Cerebellar cortex (tissue), 1 donor: Measurements from ENCODE around the gene HSH2D.

Source experiments
- DNase-seq: peaks from one replicate; pipeline ENCODE4 v3.0.0-alpha.2; 2015; ENCODE audit warnings: low spot score

The HSH2D gene

DNA sequence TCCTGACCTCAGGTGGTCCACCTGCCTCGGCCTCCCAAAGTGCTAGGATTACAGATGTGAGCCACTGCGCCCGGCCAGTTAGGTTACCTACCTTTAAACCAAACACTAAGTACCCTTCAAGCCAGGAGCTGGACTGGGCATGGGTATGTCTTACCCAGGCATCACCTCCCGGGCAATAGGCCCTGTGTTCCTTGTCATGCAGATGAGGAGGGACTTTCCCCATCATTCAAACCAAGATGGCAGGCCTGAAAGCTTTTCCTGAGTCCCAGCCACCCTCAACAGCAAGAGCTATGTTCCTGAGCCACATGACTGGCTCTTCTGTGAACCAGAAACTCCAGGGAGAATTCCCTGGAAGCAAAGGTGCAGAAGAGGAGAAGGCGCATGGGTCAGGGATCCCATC lies 22.3 kb upstream of the HSH2D start:
- DNase-seq = no peak

DNA sequence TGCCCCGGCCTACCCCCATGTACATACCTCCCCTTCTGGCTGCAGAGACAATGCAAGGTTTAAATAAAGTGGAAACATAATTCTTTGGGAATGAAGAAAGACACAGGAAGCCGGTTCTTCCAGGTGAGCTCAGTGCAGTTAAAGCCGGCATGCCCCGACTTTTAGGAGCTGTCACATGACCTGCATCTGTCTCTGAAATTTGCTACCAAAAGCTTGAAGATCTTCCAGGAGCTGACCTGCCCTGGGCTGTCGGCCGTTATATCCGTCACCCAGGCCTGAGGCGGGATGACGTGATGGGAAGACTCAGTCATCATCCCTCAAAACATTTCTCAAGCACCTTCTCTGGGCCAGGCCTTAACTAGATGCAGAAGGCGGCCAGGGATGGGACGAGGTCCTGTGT lies 21.5 kb upstream of the HSH2D start:
- no peak for DNase-seq

GRCh38 chr19:16124953-16125352 lies 18.5 kb upstream of the HSH2D start:
- no peak for DNase-seq

DNA sequence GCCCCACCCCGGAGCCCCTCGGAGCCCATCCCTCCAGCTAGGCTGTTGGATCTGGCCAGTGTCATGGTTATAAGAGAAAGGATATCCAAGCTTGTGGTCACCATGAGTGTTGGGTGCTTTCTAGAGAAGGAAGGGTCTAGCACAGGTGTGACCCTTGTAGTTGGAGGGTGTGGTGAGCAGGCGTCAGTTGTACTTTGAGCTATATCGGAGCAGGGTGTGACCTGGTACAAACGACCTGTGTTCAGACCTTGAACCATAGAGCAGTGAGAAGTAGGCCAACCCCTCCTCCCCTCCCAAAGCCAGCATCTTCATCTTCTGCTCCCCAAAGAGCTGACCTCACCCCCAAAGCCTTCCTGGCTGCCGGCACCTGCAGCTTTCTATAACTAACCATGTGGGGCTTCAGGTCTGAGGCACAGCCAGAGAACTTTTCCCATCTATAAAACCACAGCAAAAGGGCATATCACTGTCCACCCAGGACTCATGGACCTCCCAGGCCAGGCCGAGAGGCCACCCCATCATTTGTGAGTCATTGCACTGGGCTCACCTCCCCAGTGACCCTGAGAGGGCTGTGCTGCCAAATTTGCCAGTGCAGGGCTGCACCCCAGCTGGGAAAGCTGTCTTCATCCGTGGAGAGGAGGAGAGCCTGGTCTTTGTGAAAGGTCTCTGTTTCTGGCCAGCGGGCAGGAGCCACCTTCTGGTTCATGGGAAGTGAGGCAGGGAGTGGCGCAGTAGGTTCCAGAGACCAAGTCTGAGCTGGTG lies 17.6 kb upstream of the HSH2D start:
- DNase-seq = no peak

DNA sequence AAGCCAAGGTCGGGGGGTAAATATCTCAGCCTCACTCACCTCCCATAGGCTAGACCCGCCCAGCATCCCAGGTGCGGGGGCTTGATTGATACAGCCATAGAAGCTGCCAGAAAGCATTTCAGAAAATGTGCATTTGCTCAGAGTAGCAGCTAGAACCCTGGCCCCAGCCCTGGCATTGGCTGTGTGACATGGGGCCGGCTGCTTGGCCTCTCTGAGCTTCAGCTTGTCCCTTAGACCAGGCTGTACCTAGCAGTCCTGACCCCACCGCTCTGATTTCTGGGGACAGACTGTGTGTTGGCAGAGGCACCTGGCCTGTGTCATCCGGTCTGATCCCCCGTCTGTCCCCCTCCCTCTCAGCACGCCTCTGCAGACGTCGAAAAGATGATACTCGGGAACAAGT lies 16.4 kb upstream of the HSH2D start:
- DNase-seq = no peak

DNA sequence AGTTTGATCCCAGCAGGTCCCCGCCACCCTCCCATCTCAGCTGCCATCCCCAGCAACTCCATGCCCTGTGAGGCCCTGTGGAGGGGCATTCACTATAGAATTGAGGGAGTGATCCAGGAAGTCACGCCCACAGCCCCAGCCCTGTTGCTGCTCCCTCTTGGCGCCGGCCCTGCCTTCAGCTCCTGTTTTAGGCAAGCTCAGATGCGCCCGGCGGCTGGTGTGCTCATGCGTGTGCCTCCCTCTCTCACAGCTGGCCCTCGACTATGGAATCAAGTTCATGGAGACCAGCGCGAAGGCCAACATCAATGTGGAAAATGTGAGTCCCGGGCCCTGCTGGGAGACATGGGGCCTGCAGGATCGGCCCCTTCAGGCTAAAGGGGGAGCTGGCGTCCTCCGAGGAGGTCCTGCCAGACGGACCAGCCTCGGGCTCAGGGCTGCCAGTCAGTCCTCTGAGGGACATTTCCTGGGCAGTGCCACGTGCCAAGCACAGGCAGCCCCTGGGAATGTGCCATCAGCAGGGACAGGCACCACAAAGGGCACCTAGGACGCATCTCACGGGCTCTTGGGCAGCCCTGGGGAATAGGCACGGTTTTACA lies 15.6 kb upstream of the HSH2D start:
- DNase-seq = no peak

DNA sequence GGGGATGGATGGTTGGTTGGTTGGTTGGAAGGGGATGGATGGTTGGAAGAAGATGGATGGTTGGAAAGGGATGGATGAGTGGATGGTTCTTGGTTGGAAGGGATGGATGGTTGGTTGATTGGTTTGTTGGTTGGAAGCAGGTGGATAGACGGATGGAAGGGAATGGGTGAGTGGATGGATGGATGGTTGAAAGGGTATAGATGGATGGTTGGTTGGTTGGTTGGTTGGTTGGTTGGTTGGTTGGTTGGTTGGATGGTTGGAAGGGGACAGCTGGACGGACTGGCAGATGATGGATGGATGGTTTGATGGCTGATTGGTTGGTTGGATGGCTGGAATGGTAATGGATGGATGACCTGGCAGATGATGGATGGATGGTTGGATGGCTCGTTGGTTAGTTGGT lies 11.8 kb upstream of the HSH2D start:
- no peak for DNase-seq

DNA sequence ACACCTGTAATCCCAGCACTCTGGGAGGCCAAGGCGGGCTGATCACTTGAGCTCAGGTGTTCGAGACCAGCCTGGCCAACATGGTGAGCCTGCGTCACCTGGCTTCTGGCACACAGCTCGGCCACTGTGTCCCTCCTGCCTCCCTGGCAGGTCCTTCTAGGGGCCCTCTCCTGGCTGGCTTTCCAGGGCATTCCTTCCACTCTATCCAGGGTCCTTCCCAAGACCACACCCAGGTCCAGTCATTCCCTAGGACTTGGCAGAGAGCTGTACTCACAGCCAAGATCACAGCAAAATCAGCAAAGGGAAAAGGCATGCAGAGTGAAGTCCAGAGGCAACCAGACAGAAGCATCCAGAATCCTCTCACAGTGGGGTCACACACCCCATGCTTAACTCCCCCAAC lies 9.7 kb upstream of the HSH2D start:
- no peak for DNase-seq

- no peak for DNase-seq
These were observed 9.0 kb upstream of the HSH2D start for GRCh38 chr19:16134510-16134909.

DNA sequence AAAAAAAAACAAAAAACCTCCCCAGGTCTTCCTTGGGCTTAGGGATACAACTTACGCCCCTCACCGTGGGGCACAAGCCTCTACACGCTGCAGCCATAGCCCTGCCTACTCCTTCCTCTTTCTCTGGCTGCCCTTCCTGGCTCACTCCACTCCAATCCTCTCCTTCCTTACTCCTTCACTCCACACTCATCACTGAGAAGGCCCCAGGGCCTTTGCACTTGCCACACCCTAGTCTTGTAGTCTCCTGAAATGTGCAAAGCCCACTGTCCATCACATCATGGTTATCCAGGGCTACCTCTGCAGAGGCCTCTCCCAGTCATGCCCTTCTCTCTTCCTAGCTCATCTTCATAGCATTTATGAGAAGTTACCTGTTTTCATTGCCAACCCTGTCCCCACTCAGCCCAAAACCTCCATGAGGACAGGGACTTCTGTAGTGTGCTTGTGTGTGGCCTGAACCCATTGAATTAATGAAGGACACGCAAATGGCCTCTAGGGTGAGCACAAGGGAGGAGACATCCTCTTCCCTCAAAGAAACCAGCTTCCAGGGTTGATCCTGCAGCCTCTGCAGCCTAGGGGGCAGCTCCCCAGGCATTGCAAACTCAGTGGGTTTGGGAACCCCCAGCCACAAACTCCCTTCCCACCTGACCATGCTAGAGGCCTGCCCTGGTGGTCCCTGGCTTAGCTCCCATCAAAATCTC lies 7.9 kb upstream of the HSH2D start:
- no peak for DNase-seq

GRCh38 chr19:16136185-16136999 lies 7.1 kb upstream of the HSH2D start:
- DNase-seq = no peak

GRCh38 chr19:16139752-16140151 lies 3.7 kb upstream of the HSH2D start:
- DNase-seq = no peak

GRCh38 chr19:16141043-16141442 lies 2.4 kb upstream of the HSH2D start:
- no peak for DNase-seq

GRCh38 chr19:16142032-16142580 lies 1.4 kb upstream of the HSH2D start:
- no peak for DNase-seq

GRCh38 chr19:16144216-16144581 lies 714 bp downstream of the HSH2D start:
- no peak for DNase-seq

GRCh38 chr19:16146112-16146511 lies 2.6 kb downstream of the HSH2D start:
- DNase-seq = no peak

DNA sequence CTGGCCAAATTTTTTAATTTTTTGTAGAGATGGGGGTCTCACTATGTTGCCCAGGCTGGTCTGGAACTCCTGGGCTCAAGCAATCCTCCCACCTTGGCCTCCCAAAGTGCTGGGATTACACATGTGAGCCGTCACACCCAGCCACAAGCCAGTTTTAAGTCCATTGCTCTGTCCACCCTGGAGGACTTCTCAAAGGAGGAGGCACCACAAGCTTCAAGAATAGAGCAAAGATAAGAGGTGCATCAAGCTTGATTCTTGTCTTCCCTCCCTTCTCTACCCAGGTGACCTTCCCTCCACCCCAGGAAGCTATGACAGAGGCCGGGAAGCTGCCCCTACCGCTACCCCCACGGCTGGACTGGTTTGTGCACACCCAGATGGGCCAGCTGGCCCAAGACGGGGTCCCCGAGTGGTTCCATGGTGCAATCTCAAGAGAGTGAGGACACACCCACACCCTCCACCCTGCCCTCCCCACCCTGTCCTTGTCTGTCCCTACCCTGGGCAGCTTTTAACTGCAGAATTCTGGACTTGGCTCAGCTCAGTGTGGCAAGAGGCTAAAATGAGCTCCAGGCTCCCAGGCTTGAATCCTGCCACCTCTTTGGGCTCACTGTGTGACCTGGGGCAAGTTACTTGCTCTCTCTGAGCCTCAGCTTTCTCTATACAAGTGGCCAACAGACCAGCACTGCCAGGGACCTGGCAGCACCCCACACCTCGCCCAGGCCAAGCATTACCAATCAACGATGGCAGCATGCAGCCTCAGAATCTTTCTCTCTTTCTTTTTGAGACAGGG lies 5.2 kb downstream of the HSH2D start:
- no peak for DNase-seq

- DNase-seq = no peak
These were observed 10.3 kb downstream of the HSH2D start for GRCh38 chr19:16153582-16154336.

- no peak for DNase-seq
These were observed 11.1 kb downstream of the HSH2D start for GRCh38 chr19:16154557-16154956.

DNA sequence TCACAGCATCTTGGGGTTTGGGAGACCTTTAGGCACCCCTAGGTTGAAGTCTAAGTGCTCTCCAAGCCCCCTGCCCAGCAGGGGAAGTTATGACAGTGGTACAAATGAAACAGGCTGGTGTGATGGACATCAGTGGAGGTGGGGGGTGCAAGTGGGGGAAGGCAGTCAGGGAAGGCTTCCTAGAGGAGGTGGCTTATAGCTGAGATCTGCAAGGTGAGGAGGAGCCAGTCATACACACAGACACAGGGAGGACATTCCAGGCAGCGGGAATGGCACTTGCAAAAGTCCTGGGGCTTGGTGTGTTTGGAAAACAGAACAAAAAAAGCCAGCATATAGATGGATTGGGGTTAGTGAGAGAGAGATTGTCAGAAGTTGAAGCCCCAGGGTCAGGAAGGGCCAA lies 11.6 kb downstream of the HSH2D start:
- DNase-seq = no peak

DNA sequence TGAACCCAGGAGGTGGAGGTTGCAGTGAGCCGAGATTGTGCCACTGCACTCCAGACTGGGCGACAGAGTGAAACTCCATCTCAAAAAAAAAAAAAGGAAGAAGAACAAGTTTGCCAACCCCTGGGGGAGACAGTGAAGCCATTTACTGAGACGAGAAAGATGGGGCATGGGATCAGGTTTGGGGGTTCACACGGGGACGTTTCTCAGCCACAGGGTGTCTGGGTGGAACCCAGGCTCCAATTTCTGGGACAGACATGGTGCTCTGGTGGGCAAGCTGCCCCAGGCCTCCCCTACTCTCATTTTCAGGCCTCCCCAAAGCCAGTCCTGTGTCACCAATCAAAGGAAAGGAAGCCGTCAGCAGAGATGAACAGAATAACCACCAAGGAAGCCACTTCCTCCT lies 13.4 kb downstream of the HSH2D start:
- DNase-seq = no peak
